Measurements from ENCODE around the gene DNALI1. TPM values are rescaled to one million over a fixed set of nuclear protein-coding genes. Genes with fewer than 3 reads are reported as not detected.

The DNALI1 gene
- total and polyA plus RNA-seq, 2 of the 8 experiments (the other 6 are each of a cell fraction or from before 2014, with no cell fraction given) = 8.9 to 11.3 TPM

GRCh38 chr1:37553927-37554808, 2.6 kb upstream of the DNALI1 start, which contains the start of gene SNIP1 (continued):
- no peak for TF ChIP-seq BACH1 (IDR thresholded peaks at IDR 0.05; ENCODE audit: low read length)
- TF ChIP-seq CHD2 (IDR thresholded peaks at IDR 0.05; ENCODE audit: low read length) = no peak
- TF ChIP-seq SAP30 (IDR thresholded peaks at IDR 0.05; ENCODE audit: insufficient read depth, insufficient replicate concordance, low read length) = no peak
- peak; percentile 75; the same call in 1 of the 2 replicates for TF ChIP-seq KDM5A (IDR thresholded peaks at IDR 0.05; ENCODE audit: low read length)
- TF ChIP-seq FOSL1 (IDR thresholded peaks at IDR 0.05; ENCODE audit: insufficient read depth, low read depth, low read length) = no peak
- TF ChIP-seq CBX5 (IDR thresholded peaks at IDR 0.05; ENCODE audit: low read depth, low read length) = no peak
- 0 out of 2 replicates have a peak, but pooled peaks have one; percentile 17 for TF ChIP-seq SIX5 (IDR thresholded peaks at IDR 0.05; ENCODE audit: low read depth, low read length)
- peak; percentile 78; the same call in 1 of the 2 replicates for TF ChIP-seq KDM1A (IDR thresholded peaks at IDR 0.05; ENCODE audit: borderline replicate concordance, low read length)
- TF ChIP-seq, protein P1, sequence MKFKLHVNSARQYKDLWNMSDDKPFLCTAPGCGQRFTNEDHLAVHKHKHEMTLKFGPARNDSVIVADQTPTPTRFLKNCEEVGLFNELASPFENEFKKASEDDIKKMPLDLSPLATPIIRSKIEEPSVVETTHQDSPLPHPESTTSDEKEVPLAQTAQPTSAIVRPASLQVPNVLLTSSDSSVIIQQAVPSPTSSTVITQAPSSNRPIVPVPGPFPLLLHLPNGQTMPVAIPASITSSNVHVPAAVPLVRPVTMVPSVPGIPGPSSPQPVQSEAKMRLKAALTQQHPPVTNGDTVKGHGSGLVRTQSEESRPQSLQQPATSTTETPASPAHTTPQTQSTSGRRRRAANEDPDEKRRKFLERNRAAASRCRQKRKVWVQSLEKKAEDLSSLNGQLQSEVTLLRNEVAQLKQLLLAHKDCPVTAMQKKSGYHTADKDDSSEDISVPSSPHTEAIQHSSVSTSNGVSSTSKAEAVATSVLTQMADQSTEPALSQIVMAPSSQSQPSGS (IDR thresholded peaks at IDR 0.05; ENCODE audit: low read length) = no peak
- TF ChIP-seq ASH2L (IDR thresholded peaks at IDR 0.05; ENCODE audit: low read length) = peak; percentile 69
- TF ChIP-seq KDM4A (IDR thresholded peaks at IDR 0.05; ENCODE audit: low read depth, low read length, severe bottlenecking) = peak; percentile 83
- no peak for TF ChIP-seq POU5F1 (IDR thresholded peaks at IDR 0.05; ENCODE audit: low read depth, low read length)
- no peak for TF ChIP-seq BCL11A (IDR thresholded peaks at IDR 0.05; ENCODE audit: low read depth in 2 of 2, low read length in 2 of 2)
- TF ChIP-seq SUZ12 (IDR thresholded peaks at IDR 0.05; ENCODE audit: low read length) = no peak
- TF ChIP-seq CHD1 (IDR thresholded peaks at IDR 0.05; ENCODE audit: low read depth, low read length) = no peak
- no peak for TF ChIP-seq EZH2 (IDR thresholded peaks at IDR 0.05; ENCODE audit: low read depth, low read length, severe bottlenecking)
- TF ChIP-seq RNF2 (IDR thresholded peaks at IDR 0.05; ENCODE audit: borderline replicate concordance, low read depth, low read length, missing control alignments, poor library complexity, severe bottlenecking) = no peak
- no peak for TF ChIP-seq RAD21 (IDR thresholded peaks at IDR 0.05 in 1 of 2, conservative IDR thresholded peaks at IDR 0.05 in 1 of 2; ENCODE audit: low read depth in 2 of 2, low read length in 2 of 2)
- no peak; a peak in 1 of 4 replicates for TF ChIP-seq SIN3A (conservative IDR thresholded peaks at IDR 0.05 in 1 of 2, IDR thresholded peaks at IDR 0.05 in 1 of 2; ENCODE audit: low read depth in 1 of 2, low read length in 2 of 2)
- TF ChIP-seq CTBP2 (IDR thresholded peaks at IDR 0.05; ENCODE audit: borderline replicate concordance, insufficient read depth, insufficient read length, low read length) = no peak
- TF ChIP-seq SRF (IDR thresholded peaks at IDR 0.05; ENCODE audit: low read depth, low read length) = no peak
